Activated naive CD4-positive, alpha-beta T cell treated with anti-CD3 and anti-CD28 coated beads, Interleukin-2, amount 50 U/mL, for 72 hours (primary cell): ENCODE measurements around the gene INO80D. TPM values are rescaled to one million over a fixed set of nuclear protein-coding genes. Genes with fewer than 3 reads are reported as not detected.
"Not testable (repeated sequence)": the region's sequence is repeated elsewhere in the genome, so short reads cannot be mapped to it uniquely, and the experiment has no call there.

Experiments
- ATAC-seq, 2 donors: fragments of 150-1000 bp; cut with Tn5 transposase; 2 replicates each; pipeline ENCODE4 v1.10.0; 2021; ENCODE audit warnings: mild to moderate bottlenecking in 2 of 2, moderate library complexity in 2 of 2
- DNase-seq, 2 donors: peaks; one replicate each; pipeline ENCODE4 v3.0.0; 2021 to 2022; ENCODE audit warnings: low spot score in 2 of 2
- H3K27ac Mint-ChIP-seq, 2 donors: one replicate each; pipeline ENCODE4 v1.8.0; 2022; ENCODE audit warnings: mild to moderate bottlenecking in 2 of 2, mixed read lengths in 2 of 2
- H3K36me3 Mint-ChIP-seq, 2 donors: one replicate each; pipeline ENCODE4 v1.8.0; 2022; ENCODE audit warnings: mixed read lengths in 2 of 2
- H3K9me3 Mint-ChIP-seq, 2 donors: one replicate each; pipeline ENCODE4 v1.8.0; 2022; ENCODE audit warnings: mixed read lengths in 2 of 2
- total RNA-seq, 2 donors: library from RNA; stranded (reverse); gene quantifications; one replicate each; pipeline ENCODE4 v1.2.3, GENCODE V29; 2022

Gene INO80D, protein sequence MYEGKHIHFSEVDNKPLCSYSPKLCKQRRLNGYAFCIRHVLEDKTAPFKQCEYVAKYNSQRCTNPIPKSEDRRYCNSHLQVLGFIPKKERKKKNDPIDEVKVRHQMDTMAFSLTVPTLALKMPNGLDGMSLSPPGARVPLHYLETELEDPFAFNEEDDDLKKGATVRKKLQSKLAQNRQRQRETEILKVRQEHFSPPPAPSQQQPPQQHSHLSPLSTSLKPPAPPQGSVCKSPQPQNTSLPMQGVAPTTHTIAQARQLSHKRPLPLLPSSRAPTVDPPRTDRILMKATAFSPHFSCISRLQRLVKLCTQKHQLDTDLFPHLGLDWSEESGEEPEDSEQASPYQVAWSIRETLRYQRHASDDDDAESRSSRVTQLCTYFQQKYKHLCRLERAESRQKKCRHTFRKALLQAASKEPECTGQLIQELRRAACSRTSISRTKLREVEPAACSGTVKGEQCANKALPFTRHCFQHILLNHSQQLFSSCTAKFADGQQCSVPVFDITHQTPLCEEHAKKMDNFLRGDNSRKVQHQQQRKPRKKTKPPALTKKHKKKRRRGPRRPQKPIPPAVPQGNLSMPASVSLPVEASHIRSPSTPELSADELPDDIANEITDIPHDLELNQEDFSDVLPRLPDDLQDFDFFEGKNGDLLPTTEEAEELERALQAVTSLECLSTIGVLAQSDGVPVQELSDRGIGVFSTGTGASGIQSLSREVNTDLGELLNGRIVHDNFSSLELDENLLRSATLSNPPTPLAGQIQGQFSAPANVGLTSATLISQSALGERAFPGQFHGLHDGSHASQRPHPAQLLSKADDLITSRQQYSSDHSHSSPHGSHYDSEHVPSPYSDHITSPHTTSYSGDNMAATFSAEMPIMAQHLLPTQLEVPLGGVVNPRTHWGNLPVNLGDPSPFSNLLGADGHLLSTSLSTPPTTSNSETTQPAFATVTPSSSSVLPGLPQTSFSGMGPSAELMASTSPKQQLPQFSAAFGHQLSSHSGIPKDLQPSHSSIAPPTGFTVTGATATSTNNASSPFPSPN
- 10 to 100 TPM; 21.7 to 22.6 TPM for total RNA-seq

DNA sequence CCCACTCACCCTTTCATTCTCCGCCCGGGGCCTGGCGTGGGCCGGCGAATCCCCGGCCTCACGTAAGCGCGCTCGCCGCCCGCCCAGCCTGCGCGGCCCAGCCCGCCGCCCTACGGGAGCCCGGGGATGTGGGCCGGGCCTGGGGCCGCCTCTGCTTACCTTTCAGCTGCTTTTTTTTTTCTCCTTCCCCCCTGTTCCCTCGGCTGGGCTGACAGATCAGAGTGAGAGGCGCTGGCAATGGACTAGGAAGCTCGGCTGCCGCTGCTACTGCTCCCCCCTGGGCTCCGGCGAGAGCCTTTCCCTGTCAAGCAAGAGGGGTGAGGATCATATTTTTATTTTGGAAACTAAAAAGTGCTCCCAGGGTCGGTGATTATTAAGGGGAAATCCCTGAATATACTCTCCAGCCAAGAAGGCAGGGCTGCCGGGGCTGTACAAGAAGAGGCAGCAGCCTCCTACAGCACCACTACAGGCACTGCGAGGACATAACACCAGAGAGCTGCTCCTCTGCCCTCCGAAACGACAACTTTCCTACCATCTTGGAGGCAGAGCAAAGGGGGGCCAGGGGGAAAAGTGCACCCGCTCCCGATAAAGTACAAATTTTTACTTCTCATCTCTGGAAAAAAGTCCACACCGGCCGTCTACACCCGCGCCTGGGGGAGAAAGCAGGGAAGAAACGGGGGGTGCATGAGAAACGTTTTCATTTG, at the start of gene INO80D:
INO80D (minus strand) TSS at position 433 of the 704 bp plus-strand sequence. CDS start 23,158 bp downstream, outside the sequence.
- ATAC-seq (peak; percentile 92 to 96), DNase-seq (peak; percentile 71 to 78)
- Mint-ChIP-seq H3K36me3 (peaks cover 13 to 15% of the 10 kb centered on the region in 2 donors), H3K27ac (peak within 1 kb of the TSS; percentile 97 to 100), H3K9me3 (no peaks in the 10 kb centered on the region)

DNA sequence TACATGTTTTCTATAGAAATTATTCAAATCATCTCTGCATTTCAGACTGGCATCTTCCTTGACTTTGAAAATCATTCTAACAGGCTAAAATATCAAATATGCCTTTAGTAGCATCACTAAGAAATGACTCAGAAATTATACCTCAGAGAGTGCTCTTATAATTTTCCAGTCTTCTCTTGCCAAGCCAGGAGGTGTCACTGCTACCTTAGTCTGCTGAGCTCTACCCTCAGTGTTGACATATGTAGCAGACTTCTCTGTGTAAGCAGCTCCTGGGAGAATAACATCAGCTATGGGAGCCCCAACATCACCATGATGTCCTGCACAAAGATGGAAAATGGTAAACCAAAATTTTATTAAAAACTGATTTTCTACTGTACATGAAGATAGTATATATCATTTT, 41.7 kb upstream of the INO80D start:
- peaks cover 0 to 6% of the 10 kb centered on the region in 2 donors for H3K36me3 Mint-ChIP-seq
- ATAC-seq, result peak in 1 of 2 donors; percentile 46
- DNase-seq, result no peak
- no peaks in the 10 kb centered on the region for H3K9me3 Mint-ChIP-seq
- H3K27ac Mint-ChIP-seq, result no peak overlapping the region

DNA sequence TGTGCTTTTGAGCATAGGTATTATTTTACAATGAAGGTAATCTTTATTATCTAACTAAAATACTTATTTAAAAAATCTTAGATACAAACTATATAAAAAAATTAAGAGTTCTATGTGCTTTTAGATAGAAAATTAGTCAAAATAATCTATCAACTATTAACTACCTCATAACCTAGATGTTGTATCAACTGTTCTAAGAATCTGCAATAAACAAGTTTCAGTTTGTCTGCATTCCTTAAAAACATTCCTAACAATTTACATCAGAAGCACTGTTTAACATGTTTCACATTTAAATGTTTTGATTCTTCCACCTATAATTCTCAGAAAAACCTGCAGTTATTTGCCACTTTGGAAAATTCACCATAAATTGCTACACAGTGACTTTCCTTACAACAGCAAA, 39.9 kb upstream of the INO80D start:
- ATAC-seq (no peak), DNase-seq (no peak)
- peaks cover 0 to 3% of the 10 kb centered on the region in 2 donors for H3K9me3 Mint-ChIP-seq
- no peak overlapping the region for H3K27ac Mint-ChIP-seq
- peaks cover 5 to 21% of the 10 kb centered on the region in 2 donors for H3K36me3 Mint-ChIP-seq

DNA sequence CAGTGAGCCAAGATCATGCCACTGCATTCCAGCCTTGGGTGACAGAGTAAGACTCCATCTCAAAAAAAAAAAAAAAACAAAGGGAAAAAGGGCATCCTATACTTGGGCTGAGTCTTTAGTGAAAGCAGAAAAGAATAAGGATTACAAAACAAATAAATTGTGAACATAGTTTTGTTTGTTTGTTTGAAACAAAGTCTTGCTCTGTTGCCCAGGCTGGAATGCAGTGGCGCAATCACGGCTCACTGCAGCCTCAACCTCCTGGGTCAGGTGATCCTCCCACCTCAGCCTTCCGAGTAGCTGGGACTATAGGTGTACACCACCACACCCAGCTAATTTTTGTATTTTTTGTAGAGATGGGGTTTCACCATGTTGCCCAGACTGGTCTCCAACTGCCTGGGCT, 36.6 kb upstream of the INO80D start:
- not testable (repeated sequence) for H3K9me3 Mint-ChIP-seq, DNase-seq, H3K27ac Mint-ChIP-seq, ATAC-seq
- peaks cover 14 to 32% of the 10 kb centered on the region in 2 donors for H3K36me3 Mint-ChIP-seq

DNA sequence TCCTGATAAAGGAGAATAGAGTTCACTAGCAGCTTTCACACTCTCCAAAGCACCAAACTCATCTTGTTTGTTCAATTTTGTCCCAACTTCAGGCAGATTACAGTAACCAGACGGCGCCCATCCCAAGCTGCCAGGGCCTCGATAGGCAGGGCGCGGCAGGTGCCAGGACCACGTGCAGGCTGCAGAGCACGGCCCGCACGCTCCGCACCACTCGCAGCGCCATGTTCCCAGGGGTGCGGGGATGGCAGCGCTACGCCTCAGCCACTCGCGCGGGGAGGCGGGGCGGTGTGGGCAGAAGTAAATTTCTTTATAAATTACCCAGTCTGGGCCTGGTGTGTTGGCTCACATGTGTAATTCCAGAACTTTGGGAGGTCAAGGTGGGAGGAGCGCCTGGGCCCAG, 30.3 kb upstream of the INO80D start:
- H3K27ac Mint-ChIP-seq, result peak overlapping the region in 1 of 2 donors; percentile 22
- DNase-seq (no peak), ATAC-seq (no peak)
- peaks cover 27 to 38% of the 10 kb centered on the region in 2 donors for H3K36me3 Mint-ChIP-seq
- H3K9me3 Mint-ChIP-seq, result peaks cover 3 to 5% of the 10 kb centered on the region in 2 donors

DNA sequence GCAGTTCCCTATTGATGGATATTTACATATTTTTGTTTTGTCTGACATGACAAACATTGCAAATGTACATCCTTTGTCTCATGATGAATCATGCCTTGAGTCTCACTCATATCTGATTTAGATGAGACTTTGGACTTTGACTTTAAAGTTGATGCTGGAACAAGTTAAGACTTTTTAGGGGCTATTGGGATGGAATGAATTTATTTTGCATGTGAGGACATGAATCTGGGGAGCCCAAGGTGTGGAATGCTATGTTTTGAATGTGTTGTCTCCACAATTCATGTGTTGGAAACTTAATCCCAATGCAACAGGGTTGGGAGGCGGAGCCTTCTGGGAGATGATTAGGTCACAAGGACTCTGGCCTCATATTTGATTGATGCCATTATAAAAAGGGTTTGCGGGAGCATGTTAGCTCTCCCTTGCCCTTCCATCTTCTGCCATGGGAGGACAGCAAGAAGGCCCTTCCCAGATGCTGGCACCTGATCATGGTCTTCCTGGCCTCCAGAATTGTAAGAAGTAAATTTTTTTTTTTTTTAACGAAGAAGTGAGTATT, 29.1 kb upstream of the INO80D start:
- peak overlapping the region in 1 of 2 donors; percentile 18 for H3K27ac Mint-ChIP-seq

DNA sequence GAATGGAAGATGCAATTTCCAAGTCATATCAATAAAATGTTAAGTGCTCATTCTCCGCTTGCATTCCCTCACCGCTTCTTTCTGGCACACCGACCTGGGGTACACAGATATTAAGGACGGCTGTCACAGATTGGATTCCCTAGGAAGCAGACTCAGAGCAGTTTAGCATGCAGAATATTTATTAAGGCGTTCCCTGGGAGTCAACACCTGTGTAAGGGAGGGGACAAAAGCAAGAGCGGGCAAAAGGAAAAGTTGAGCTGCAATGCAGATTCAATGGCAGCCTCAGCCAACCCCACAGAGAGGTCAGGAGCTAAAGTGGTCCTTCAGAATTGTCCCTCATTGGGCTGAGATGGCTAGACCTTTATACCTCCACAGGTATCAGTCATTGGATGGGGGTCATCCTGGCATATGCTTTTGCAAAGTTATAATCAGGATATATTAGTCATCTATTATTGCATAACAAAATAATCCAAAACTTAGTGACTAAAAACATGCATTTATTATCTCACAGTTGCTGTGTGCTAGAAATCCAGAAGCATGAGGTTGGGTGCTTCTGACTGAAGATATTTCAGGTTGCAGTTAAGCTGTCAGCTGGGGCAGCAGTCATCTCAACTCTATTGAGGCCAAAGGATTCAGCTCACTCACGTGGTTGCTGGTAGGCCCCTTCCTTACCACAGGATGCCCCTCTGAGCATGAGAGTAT, 27.0 kb upstream of the INO80D start:
- DNase-seq (no peak), ATAC-seq (no peak)
- peaks cover 15 to 22% of the 10 kb centered on the region in 2 donors for H3K36me3 Mint-ChIP-seq
- no peak overlapping the region for H3K27ac Mint-ChIP-seq
- peaks cover 0 to 5% of the 10 kb centered on the region in 2 donors for H3K9me3 Mint-ChIP-seq

More for the DNA sequence above, 29.1 kb upstream of the INO80D start:
- no peak for DNase-seq
- peaks cover 18 to 26% of the 10 kb centered on the region in 2 donors for H3K36me3 Mint-ChIP-seq
- peaks cover 0 to 5% of the 10 kb centered on the region in 2 donors for H3K9me3 Mint-ChIP-seq
- ATAC-seq, result no peak

DNA sequence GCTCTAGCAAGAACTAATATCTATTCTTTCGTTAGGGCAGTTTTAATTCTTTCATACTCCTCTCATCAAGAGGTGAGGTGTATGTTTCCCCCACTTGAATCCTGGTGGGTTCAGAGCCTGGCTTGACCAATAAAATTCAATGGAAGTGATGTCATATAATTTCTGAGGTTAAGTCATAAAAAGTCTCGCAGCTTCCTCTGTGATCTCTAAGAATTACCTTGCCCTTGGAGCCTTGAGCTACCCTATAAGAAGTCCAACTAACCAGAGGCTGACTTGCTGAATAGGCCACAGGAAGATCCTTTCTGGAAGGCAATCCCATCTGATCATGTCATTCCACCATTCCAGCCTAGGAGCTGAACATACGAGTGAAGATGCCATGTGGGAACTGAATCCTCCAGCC, 26.1 kb upstream of the INO80D start:
- Mint-ChIP-seq H3K27ac (no peak overlapping the region), H3K36me3 (peaks cover 15 to 22% of the 10 kb centered on the region in 2 donors), H3K9me3 (peaks cover 0 to 5% of the 10 kb centered on the region in 2 donors)
- no peak for ATAC-seq
- DNase-seq, result no peak

DNA sequence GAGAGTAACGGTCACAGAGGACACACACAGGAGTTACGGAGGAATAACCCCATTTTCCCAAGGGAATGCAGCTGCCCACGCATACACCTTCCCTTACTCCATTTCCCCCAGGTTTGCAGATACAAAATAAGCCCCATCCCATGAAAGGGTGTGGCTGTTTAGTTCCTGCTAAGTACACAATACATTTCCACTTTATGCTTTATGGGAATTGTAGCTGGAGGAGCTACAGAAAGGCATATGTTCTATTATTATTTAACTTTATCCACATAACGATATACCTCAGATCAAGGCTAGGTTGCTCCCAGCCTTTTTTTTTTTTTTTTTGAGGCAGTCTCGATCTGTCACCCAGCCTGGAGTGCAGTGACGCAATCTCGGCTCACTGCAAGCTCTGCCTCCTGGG, 22.7 kb upstream of the INO80D start:
- H3K27ac Mint-ChIP-seq, result no peak overlapping the region
- H3K9me3 Mint-ChIP-seq, result peaks cover 0 to 5% of the 10 kb centered on the region in 2 donors
- DNase-seq (no peak), ATAC-seq (no peak)
- peaks cover 10% of the 10 kb centered on the region in 2 donors for H3K36me3 Mint-ChIP-seq

DNA sequence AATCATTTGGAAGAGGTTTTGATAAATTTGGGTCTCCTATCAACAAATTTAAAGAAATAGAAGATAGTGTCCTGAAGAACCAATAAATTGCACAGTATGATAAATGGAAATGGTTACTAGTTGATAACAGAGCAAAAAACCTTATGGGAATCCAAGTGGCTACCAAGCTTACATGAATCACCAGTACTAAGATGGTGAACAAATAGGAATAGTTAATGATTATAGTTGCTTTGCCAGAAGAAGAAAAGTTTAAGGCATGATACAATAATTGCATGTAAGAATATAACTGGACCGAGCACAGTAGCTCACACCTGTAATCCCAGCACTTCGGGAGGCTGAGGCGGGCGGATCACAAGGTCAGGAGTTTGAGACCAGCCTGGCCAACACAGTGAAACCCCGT, 19.6 kb upstream of the INO80D start:
- DNase-seq, result no peak
- H3K9me3 Mint-ChIP-seq, result no peaks in the 10 kb centered on the region
- H3K27ac Mint-ChIP-seq, result peak overlapping the region in 1 of 2 donors; percentile 20
- H3K36me3 Mint-ChIP-seq, result no peaks in the 10 kb centered on the region
- ATAC-seq, result no peak

DNA sequence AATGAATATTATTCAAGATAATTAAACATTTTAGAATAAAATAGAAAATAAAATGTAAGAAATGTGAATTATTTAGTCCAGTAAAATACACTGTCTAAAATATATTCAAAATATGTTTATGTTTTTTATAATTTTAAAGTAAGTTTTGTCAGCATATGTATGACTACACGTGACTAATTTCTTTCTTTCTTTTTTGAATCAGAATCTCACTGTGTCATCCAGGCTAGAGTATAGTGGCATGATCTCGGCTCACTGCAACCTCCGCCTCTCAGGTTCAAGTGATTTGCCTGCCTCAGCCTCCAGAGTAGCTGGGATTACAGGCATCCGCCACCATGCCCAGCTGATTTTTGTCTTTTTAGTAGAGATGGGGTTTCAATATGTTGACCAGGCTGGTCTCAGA, 19.1 kb upstream of the INO80D start:
- DNase-seq (no peak), ATAC-seq (peak in 1 of 2 donors; percentile 63)
- no peak overlapping the region for H3K27ac Mint-ChIP-seq
- H3K36me3 Mint-ChIP-seq, result no peaks in the 10 kb centered on the region
- H3K9me3 Mint-ChIP-seq, result no peaks in the 10 kb centered on the region

DNA sequence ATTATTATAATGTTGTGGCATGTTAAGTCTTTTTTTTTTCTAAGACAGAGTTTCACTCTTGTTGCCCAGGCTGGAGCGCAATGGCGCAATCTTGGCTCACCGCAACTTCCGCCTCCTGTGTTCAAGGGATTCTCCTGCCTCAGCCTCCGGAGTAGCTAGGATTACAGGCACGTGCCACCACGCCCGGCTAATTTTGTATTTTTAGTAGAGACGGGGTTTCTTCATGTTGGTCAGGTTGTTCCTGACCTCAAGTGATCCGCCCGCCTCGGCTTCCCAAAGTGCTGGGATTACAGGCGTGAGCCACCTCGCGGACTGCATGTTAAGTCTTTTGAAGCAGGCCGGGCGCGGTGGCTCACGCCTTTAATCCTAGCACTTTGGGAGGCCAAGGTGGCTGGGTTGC, 12.9 kb upstream of the INO80D start:
- H3K9me3 Mint-ChIP-seq, H3K36me3 Mint-ChIP-seq, ATAC-seq, H3K27ac Mint-ChIP-seq, DNase-seq: not testable (repeated sequence)

DNA sequence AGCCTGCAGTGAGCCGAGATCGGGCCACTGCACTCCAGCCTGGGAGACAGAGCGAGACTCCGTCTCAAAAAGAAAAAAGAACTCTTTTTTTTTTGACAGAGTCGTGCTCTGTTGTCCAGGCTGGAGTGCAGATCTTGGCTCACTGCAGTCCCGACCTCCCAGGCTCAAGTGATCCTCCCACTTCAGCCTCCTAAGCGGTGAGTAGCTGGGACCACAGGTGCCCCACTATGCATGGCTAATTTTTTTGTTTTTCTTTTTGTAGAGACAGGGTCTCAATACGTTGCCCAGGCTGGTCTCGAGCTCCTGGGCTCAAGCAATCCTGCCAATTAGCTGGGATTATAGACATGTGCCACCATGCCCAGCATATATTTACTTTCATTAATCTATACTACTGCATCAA, 12.5 kb upstream of the INO80D start:
- H3K27ac Mint-ChIP-seq, result no peak overlapping the region
- no peaks in the 10 kb centered on the region for H3K36me3 Mint-ChIP-seq
- no peak for ATAC-seq
- DNase-seq, result no peak
- no peaks in the 10 kb centered on the region for H3K9me3 Mint-ChIP-seq

DNA sequence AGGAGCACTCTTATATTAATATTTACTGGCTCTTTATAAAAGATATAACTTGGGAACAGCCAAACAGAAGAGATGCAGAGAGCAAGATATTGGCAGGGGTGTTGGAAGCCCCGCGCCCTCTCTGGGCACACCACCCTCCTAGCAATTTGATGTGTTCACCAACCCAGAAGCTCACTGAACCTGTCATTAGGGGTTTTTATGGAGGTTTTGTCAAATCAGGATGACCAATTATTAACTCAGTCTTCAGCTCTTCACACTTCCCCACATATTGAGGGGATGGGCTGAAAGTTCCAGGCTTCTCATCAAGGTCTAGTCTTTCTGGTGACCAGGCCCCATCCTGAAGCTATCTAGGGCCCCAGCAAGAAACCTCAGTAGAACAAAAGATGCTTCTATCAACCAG, 10.9 kb upstream of the INO80D start:
- no peak for DNase-seq
- ATAC-seq, result no peak
- Mint-ChIP-seq H3K9me3 (no peaks in the 10 kb centered on the region), H3K36me3 (no peaks in the 10 kb centered on the region), H3K27ac (no peak overlapping the region)

DNA sequence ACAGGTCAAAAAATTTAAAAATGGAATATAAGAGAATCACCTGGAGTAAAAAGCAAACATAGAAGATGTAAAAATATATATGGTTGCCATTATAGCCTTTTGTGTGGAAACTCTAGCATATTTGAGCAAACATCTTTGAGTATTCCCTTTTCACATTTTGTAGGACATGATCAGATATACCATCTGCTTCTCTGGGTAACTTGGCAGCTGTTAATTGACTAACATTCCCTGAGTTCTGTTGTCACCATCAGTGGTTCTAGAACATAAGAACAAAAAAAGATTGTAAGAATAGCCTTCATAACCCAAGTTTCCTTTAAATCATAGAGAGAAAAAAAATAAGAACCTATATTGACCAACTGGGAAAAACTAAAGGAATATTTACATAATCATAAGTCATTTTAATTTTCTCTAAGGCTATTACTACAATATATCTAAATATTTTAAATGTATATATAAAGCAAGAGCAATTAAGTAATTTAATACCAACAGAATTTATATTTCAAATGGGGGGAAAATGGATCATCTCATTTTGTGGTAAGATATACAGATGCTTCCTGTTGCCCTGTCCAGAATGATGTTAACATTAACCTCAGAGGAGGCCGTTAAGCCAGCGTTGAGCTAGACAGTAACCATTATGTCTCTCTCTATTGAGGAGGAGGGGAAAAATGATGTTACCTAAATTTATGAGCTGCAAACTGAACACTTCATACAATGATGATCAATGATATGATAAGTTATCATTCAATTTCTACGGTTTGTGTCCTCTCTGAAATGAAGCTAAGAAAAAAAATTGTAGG, 9.8 kb upstream of the INO80D start:
- H3K36me3 Mint-ChIP-seq, result no peaks in the 10 kb centered on the region
- no peak for ATAC-seq
- H3K27ac Mint-ChIP-seq, result no peak overlapping the region
- no peaks in the 10 kb centered on the region for H3K9me3 Mint-ChIP-seq
- no peak for DNase-seq
